Ascending aorta (tissue), 2 donors: ENCODE data around the gene BLOC1S4. TPM values are rescaled to one million over a fixed set of nuclear protein-coding genes. Genes with fewer than 3 reads are reported as not detected.
"Not testable (repeated sequence)": the region's sequence is repeated elsewhere in the genome, so short reads cannot be mapped to it uniquely, and the experiment has no call there.

ENCODE experiments used
- DNase-seq, 2 donors: peaks; one replicate each; pipeline ENCODE4 v3.0.0-alpha.2; 2019; ENCODE audit warnings: low spot score in 2 of 2
- H3K27ac ChIP-seq, 2 donors: fragments of 200-600 bp; sonication (generic); one replicate each; pipeline ENCODE4 v1.5.1; 2016 to 2017; ENCODE audit warnings: mild to moderate bottlenecking in 1 of 2
- H3K27me3 ChIP-seq: fragments of 200-600 bp; sonication (generic); one replicate; pipeline ENCODE4 v1.5.1; 2017
- H3K36me3 ChIP-seq, 2 donors: fragments of 200-600 bp; sonication (generic); one replicate each; pipeline ENCODE4 v1.5.1; 2016
- H3K4me1 ChIP-seq, 2 donors: fragments of 200-600 bp; sonication (generic); one replicate each; pipeline ENCODE4 v1.5.1; 2016 to 2017; ENCODE audit warnings: mild to moderate bottlenecking in 1 of 2
- H3K4me3 ChIP-seq, 2 donors: fragments of 200-600 bp; sonication (generic); one replicate each; pipeline ENCODE4 v1.5.1; 2016 to 2017; ENCODE audit warnings: mild to moderate bottlenecking in 1 of 2
- H3K9me3 ChIP-seq, 2 donors: fragments of 200-600 bp; sonication (generic); one replicate each; pipeline ENCODE4 v1.5.1; 2016
- intact Hi-C: fragments of 100-400 bp; cut with DNase I; formaldehyde crosslinking; loops from one replicate; pipeline ENCODE4 v1.15.1; 2023
- total RNA-seq: library from RNA; depleted of rRNA; stranded (reverse); fragments of >200 nt; gene quantifications from one replicate; pipeline ENCODE4 v1.1.0, GENCODE V29; 2016
- TF ChIP-seq, protein P1 (sequence below), 3 experiments: fragments of 200-600 bp in 2 of 3; fragments of 450-650 bp in 1 of 3; sonication (generic) in 2 of 3; IDR thresholded peaks; one replicate each; pipeline ENCODE4 v1.5.1; 2016 to 2019; ENCODE audit warnings: antibody characterized with exemption in 3 of 3, mild to moderate bottlenecking in 1 of 3, moderate library complexity in 1 of 3

The BLOC1S4 gene
- total RNA-seq = 37.5 TPM

- no peaks in the 10 kb centered on the region for H3K36me3 ChIP-seq
- H3K27me3 ChIP-seq = no peaks in the 10 kb centered on the region
- H3K4me3 ChIP-seq = peak within 1 kb of the TSS; percentile 87 to 98
- DNase-seq = peak; percentile 36 to 91
- TF ChIP-seq, protein P1, sequence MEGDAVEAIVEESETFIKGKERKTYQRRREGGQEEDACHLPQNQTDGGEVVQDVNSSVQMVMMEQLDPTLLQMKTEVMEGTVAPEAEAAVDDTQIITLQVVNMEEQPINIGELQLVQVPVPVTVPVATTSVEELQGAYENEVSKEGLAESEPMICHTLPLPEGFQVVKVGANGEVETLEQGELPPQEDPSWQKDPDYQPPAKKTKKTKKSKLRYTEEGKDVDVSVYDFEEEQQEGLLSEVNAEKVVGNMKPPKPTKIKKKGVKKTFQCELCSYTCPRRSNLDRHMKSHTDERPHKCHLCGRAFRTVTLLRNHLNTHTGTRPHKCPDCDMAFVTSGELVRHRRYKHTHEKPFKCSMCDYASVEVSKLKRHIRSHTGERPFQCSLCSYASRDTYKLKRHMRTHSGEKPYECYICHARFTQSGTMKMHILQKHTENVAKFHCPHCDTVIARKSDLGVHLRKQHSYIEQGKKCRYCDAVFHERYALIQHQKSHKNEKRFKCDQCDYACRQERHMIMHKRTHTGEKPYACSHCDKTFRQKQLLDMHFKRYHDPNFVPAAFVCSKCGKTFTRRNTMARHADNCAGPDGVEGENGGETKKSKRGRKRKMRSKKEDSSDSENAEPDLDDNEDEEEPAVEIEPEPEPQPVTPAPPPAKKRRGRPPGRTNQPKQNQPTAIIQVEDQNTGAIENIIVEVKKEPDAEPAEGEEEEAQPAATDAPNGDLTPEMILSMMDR (IDR thresholded peaks at IDR 0.05) = peak; percentile 21 to 31 (median 23)
- peak within 1 kb of the TSS; percentile 88 to 95 for H3K27ac ChIP-seq
- intact Hi-C loops = loop anchor here (1.0 to 5.0 kb wide), 5 partner anchors 67 to 351 kb away; partner anchors contain the start of genes GRPEL1, MRFAP1 and TADA2B
- no peaks in the 10 kb centered on the region for H3K9me3 ChIP-seq
- H3K4me1 ChIP-seq = peaks cover 4 to 14% of the 10 kb centered on the region in 2 donors
These were observed at the start of gene BLOC1S4 for GRCh38 chr4:6716018-6716911. Gene BLOC1S4, plus strand, starts transcription at chr4:6716174. Its CDS starts 36 bp downstream, at chr4:6716210.

GRCh38 chr4:6668391-6668790 lies 47.6 kb upstream of the BLOC1S4 start:
- DNase-seq = no peak
- intact Hi-C loops = no loop called here
- Histone ChIP-seq H3K36me3 (no peaks in the 10 kb centered on the region), H3K27me3 (no peaks in the 10 kb centered on the region), H3K4me3 (no peak overlapping the region), H3K27ac (no peak overlapping the region), H3K9me3 (no peaks in the 10 kb centered on the region), H3K4me1 (no peaks in the 10 kb centered on the region)
- TF ChIP-seq, protein P1 (IDR thresholded peaks at IDR 0.05) = no peak

DNA sequence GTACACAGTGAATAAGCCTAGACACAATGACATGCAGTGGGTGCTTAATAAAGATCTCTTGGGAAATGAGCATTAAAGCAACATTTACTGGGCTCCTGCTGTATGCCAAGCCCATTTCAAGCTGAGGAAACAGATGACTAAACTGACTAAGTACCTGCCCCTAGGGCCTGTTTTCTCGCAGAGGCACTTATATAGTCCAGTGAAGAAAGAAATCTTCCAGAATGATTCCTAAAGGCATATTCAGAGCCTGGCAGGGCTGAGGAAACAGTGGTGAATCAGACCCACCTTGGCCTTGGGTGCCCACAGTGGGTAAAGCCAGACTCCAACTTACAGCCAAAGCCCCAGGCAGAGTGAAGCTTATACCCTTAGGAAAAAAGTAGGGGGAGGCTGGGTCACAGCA lies 44.3 kb upstream of the BLOC1S4 start:
- H3K27ac ChIP-seq = no peak overlapping the region
- peaks cover 0 to 3% of the 10 kb centered on the region in 2 donors for H3K36me3 ChIP-seq
- TF ChIP-seq, protein P1 (IDR thresholded peaks at IDR 0.05) = no peak
- intact Hi-C loops = loop anchor here (10.0 kb wide), 1 partner anchor 97 kb away; the partner anchor contains the start of gene MAN2B2
- no peaks in the 10 kb centered on the region for H3K9me3 ChIP-seq
- no peak overlapping the region for H3K4me3 ChIP-seq
- no peak for DNase-seq
- H3K4me1 ChIP-seq = peaks cover 14 to 19% of the 10 kb centered on the region in 2 donors
- H3K27me3 ChIP-seq = no peaks in the 10 kb centered on the region

DNA sequence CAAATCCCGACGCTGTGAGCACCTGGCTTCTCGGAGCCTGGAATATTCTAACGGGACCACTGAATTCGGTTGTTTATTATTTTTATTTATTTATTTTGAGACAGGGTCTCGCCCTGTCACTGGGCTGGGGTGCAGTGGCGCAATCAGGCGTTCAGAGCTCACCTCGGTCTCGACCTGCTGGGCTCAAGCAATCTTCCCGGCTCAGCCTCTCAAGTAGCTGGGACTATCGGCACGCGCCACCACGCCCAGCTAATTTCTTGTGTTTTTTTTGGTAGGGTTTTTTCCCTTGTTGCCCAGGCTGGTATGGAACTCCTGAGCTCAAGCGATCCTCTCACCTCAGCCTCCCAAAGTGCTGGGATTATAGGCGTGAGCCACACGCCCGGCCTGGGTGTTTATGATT lies 43.8 kb upstream of the BLOC1S4 start:
- intact Hi-C loops = loop anchor here (10.0 kb wide), 1 partner anchor 97 kb away; the partner anchor contains the start of gene MAN2B2
- peaks cover 2 to 3% of the 10 kb centered on the region in 2 donors for H3K36me3 ChIP-seq
- H3K27ac ChIP-seq = no peak overlapping the region
- H3K4me1 ChIP-seq = peaks cover 14 to 24% of the 10 kb centered on the region in 2 donors
- H3K4me3 ChIP-seq = no peak overlapping the region
- TF ChIP-seq, protein P1 (IDR thresholded peaks at IDR 0.05) = no peak
- no peaks in the 10 kb centered on the region for H3K9me3 ChIP-seq
- H3K27me3 ChIP-seq = no peaks in the 10 kb centered on the region
- DNase-seq = no peak

GRCh38 chr4:6672541-6673190 lies 43.3 kb upstream of the BLOC1S4 start:
- not testable (repeated sequence) for H3K27ac ChIP-seq, H3K4me3 ChIP-seq, H3K36me3 ChIP-seq, H3K9me3 ChIP-seq, H3K27me3 ChIP-seq, DNase-seq
- intact Hi-C loops = loop anchor here (10.0 kb wide), 1 partner anchor 98 kb away; the partner anchor contains the start of gene MAN2B2
- H3K4me1 ChIP-seq = peaks cover 14 to 26% of the 10 kb centered on the region in 2 donors

DNA sequence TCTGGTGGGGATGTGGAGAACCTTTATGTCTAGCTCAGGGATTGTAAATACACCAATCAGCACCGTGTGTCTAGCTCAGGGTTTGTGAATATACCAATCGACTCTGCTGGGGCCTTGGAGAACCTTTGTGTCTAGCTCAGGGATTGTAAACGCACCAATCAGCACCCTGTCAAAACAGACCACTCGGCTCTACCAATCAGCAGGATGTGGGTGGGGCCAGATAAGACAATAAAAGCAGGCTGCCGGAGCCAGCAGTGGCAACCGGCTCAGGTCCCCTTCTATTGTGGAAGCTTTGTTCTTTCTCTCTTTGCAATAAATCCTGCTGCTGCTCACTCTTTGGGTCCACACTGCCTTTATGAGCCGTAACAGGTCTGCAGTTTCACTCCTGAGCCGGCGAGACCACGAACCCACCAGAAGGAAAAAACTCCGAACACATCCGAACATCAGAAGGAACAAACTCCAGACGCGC lies 42.7 kb upstream of the BLOC1S4 start:
- not testable (repeated sequence) for DNase-seq, H3K27me3 ChIP-seq, H3K36me3 ChIP-seq, H3K9me3 ChIP-seq
- Histone ChIP-seq H3K4me1 (peaks cover 14 to 26% of the 10 kb centered on the region in 2 donors), H3K27ac (peak overlapping the region; percentile 68 to 87), H3K4me3 (peak overlapping the region; percentile 93)
- intact Hi-C loops = loop anchor here (10.0 kb wide), 1 partner anchor 98 kb away; the partner anchor contains the start of gene MAN2B2
